Cardiac fibroblast (primary cell): ENCODE data around the gene OR12D3.

Experiments used
- DNase-seq, 2 donors: peaks; one replicate each; pipeline versions ENCODE4 v3.0.0 to v3.0.0-alpha.2; 2010; ENCODE audit warnings: low read depth in 2 of 2
- H3K4me3 ChIP-seq, 2 donors: replicated peaks in 1 of 2; 1 replicate in 1 of 2; 2 replicates in 1 of 2; pipeline ENCODE4 v1.5.1; 2011; ENCODE audit warnings: low read depth in 2 of 2, low read length in 2 of 2, mild to moderate bottlenecking in 2 of 2, moderate library complexity in 1 of 2
- TF ChIP-seq, protein P1 (sequence below): IDR thresholded peaks from one replicate; pipeline ENCODE4 v1.5.1; 2011; ENCODE audit warnings: low read depth, mild to moderate bottlenecking, low read length, inconsistent platforms

Gene OR12D3

DNA sequence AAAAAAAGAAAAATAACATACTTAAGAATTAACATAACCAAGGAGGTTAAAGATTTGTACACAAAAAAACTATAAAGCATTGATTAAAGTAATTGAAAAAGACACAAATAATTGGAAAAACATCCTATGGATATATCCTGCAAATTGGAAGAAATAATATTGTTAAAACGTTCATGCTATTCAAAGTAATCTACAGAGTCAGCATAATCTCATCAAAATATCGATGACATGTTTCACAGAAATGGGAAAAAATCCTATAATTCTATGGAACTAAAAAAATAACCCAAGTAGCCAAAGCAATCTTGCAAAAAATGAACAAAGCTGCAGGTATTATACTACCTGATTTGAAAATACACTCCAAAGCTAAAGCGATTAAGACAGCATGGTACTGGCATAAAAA is 29.7 kb downstream of the OR12D3 start:
- H3K4me3 ChIP-seq, result no peak overlapping the region
- DNase-seq, result no peak
- TF ChIP-seq, protein P1, sequence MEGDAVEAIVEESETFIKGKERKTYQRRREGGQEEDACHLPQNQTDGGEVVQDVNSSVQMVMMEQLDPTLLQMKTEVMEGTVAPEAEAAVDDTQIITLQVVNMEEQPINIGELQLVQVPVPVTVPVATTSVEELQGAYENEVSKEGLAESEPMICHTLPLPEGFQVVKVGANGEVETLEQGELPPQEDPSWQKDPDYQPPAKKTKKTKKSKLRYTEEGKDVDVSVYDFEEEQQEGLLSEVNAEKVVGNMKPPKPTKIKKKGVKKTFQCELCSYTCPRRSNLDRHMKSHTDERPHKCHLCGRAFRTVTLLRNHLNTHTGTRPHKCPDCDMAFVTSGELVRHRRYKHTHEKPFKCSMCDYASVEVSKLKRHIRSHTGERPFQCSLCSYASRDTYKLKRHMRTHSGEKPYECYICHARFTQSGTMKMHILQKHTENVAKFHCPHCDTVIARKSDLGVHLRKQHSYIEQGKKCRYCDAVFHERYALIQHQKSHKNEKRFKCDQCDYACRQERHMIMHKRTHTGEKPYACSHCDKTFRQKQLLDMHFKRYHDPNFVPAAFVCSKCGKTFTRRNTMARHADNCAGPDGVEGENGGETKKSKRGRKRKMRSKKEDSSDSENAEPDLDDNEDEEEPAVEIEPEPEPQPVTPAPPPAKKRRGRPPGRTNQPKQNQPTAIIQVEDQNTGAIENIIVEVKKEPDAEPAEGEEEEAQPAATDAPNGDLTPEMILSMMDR, result no peak

DNA sequence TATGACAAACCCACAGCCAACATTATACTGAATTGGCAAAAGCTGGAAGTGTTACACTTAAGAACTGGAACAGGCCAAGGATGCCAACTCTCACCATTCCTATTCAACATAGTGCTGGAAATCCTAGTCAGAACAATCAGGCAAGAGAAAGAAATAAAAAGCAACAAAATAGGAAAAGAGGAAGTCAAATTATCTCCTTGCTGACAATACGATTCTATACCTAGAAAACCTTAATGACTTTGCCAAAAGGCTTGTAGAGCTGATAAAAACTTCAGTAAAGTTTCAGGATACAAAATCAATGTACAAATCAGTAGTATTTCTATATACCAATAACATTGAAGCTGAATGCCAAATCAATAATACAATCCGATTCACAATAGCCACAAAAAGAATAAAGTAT is 38.8 kb downstream of the OR12D3 start:
- TF ChIP-seq, protein P1, result no peak
- no peak overlapping the region for H3K4me3 ChIP-seq
- DNase-seq, result no peak

DNA sequence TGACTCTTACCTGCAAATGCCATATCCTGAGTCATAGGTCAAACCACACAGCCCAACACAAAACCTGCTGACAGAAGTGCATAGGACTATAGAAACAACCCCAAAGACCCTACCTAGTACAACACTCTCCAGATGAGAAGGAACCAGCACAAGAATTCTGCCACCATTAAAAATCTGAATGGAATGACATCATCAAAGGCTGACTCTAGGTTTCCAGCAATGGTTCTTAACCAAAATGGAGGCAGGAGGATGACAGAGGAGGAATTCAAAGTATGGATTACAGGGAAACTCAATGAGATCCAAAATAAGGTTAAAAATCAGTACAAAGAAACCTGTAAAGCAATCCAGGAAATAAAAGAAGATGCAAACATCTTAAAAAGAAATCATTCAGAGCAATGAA is 42.4 kb downstream of the OR12D3 start:
- no peak for DNase-seq
- H3K4me3 ChIP-seq, result no peak overlapping the region
- TF ChIP-seq, protein P1, result no peak

DNA sequence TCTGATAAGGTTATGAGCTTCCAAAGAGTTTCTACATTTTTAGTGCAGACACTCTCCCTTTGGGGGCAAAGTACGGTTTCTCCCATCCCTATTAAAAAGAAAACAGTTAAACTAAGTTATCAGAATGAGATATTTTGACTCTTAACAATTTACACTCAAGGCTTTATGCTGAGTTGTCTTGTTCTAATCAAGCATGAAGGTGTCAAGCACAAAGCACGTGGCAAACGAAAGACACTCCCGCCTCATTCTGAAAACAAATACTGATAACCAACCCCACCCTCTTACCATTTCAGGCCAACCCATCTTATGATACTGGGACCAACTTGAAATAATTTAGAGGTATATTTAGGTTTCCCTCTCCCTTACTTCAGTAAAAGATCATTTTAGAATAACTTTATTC is 49.3 kb downstream of the OR12D3 start:
- no peak overlapping the region for H3K4me3 ChIP-seq
- no peak for DNase-seq
- TF ChIP-seq, protein P1, result no peak
